HCT116 (cell line): ENCODE data around the gene KDSR.

Experiments used
- EZH2 ChIP-seq: fragments of 200-600 bp; sonication (generic); IDR thresholded peaks from 2 replicates; pipeline ENCODE4 v1.6.1; 2017; ENCODE audit warnings: antibody characterized with exemption, mixed run types
- EZH2phosphoT487 ChIP-seq: fragments of 200-600 bp; IDR thresholded peaks from 2 replicates; pipeline ENCODE4 v1.6.1; 2018; ENCODE audit warnings: antibody characterized with exemption, borderline replicate concordance
- POLR2A ChIP-seq: IDR thresholded peaks from 2 replicates; pipeline ENCODE4 v1.7.0; 2011; ENCODE audit warnings: borderline replicate concordance; ENCODE audit not compliant: insufficient read depth, insufficient read length; ENCODE audit errors: extremely low read depth
- POLR2AphosphoS5 ChIP-seq: IDR thresholded peaks from 2 replicates; pipeline ENCODE4 v1.6.1; 2011; ENCODE audit warnings: mild to moderate bottlenecking, low read depth, low read length, moderate library complexity
- RAD21 ChIP-seq: IDR thresholded peaks from 2 replicates; pipeline ENCODE4 v1.6.1; 2012; ENCODE audit warnings: low read depth, mild to moderate bottlenecking
- SIN3A ChIP-seq: IDR thresholded peaks from 2 replicates; pipeline ENCODE4 v1.6.1; 2012; ENCODE audit warnings: low read depth
- TCF7L2 ChIP-seq: IDR thresholded peaks from 2 replicates; pipeline ENCODE4 v1.7.0; 2011; ENCODE audit warnings: borderline replicate concordance, inconsistent platforms; ENCODE audit not compliant: insufficient read depth, insufficient read length; ENCODE audit errors: extremely low read depth
- YY1 ChIP-seq: IDR thresholded peaks from 2 replicates; pipeline ENCODE4 v1.6.1; 2011; ENCODE audit warnings: low read length, low read depth, moderate library complexity, mild to moderate bottlenecking; ENCODE audit not compliant: insufficient replicate concordance; ENCODE audit errors: extremely low read depth
- TF ChIP-seq, protein P1 (sequence below): IDR thresholded peaks from 2 replicates; pipeline ENCODE4 v1.6.1; 2012
- TF ChIP-seq, protein P2 (sequence below), 3 experiments: fragments of 200-600 bp in 1 of 3; sonication (generic) in 1 of 3; IDR thresholded peaks in 2 of 3; conservative IDR thresholded peaks in 1 of 3; 2 replicates each; pipeline ENCODE4 v1.5.1; 2012 to 2017; ENCODE audit warnings: low read depth in 2 of 3, low read length in 2 of 3, antibody characterized with exemption in 1 of 3, borderline replicate concordance in 1 of 3, control low read depth in 1 of 3, mild to moderate bottlenecking in 1 of 3, mixed read lengths in 1 of 3, mixed run types in 1 of 3, moderate library complexity in 1 of 3; ENCODE audit not compliant: insufficient read depth in 1 of 3
- TF ChIP-seq, protein P3 (sequence below): IDR thresholded peaks from 2 replicates; pipeline ENCODE4 v1.6.1; 2012; ENCODE audit warnings: low read depth
- TF ChIP-seq, protein P4 (sequence below): IDR thresholded peaks from 2 replicates; pipeline ENCODE4 v1.6.1; 2012

DNA sequence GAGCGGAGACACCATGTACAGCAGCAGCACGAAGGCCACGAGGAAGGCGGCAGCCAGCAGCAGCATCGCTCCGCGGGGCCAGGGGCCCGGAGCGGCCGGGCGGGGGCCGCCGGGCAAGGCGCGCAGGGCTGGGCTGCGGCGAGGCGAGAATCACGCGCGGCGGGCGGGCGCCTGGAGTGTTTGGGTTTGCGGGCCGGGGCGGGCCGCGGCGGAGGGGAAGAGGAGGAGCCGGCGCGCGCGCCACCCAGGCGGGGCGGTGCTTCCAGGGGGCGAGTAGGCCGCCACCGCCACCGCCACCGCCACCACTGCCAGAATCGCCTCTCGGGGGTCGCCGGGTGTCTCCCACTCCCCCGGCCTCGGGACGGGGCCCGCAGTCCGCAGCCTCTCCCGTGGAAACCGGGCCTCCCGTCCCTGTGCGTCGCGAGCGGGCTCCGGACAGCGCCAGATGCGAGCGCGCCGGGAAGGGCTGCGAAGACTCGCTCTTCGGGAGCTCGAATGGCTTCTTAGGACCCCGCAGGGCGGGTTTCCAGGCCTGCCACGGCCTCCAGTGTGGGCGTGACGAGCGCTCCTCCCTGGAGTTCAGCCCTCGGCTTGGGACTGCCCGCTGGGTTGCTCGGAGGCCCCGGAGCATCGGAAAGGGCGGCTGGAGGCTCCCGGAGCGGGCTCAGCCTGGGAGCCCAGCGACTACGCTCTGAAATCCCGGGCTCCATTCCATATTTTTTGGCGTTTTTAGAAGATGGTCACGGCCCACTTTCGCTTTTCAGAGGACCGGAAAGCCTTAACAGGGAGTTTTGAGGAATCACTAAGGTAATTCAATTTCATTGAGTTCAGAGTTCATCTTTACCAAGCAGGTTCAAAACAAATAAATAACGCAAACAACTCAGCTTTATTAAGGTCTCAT, at the start of gene KDSR:
- TF ChIP-seq, protein P1, sequence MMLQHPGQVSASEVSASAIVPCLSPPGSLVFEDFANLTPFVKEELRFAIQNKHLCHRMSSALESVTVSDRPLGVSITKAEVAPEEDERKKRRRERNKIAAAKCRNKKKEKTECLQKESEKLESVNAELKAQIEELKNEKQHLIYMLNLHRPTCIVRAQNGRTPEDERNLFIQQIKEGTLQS = no peak
- TF ChIP-seq, protein P2, sequence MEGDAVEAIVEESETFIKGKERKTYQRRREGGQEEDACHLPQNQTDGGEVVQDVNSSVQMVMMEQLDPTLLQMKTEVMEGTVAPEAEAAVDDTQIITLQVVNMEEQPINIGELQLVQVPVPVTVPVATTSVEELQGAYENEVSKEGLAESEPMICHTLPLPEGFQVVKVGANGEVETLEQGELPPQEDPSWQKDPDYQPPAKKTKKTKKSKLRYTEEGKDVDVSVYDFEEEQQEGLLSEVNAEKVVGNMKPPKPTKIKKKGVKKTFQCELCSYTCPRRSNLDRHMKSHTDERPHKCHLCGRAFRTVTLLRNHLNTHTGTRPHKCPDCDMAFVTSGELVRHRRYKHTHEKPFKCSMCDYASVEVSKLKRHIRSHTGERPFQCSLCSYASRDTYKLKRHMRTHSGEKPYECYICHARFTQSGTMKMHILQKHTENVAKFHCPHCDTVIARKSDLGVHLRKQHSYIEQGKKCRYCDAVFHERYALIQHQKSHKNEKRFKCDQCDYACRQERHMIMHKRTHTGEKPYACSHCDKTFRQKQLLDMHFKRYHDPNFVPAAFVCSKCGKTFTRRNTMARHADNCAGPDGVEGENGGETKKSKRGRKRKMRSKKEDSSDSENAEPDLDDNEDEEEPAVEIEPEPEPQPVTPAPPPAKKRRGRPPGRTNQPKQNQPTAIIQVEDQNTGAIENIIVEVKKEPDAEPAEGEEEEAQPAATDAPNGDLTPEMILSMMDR (IDR thresholded peaks at IDR 0.05 in 2 of 3, conservative IDR thresholded peaks at IDR 0.05 in 1 of 3; ENCODE audit: borderline replicate concordance in 1 of 3, insufficient read depth in 1 of 3, low read depth in 2 of 3, low read length in 2 of 3) = no peak
- TF ChIP-seq POLR2AphosphoS5 = peak; percentile 96
- peak; percentile 89 for TF ChIP-seq POLR2A
- no peak for TF ChIP-seq EZH2
- TF ChIP-seq, protein P3, sequence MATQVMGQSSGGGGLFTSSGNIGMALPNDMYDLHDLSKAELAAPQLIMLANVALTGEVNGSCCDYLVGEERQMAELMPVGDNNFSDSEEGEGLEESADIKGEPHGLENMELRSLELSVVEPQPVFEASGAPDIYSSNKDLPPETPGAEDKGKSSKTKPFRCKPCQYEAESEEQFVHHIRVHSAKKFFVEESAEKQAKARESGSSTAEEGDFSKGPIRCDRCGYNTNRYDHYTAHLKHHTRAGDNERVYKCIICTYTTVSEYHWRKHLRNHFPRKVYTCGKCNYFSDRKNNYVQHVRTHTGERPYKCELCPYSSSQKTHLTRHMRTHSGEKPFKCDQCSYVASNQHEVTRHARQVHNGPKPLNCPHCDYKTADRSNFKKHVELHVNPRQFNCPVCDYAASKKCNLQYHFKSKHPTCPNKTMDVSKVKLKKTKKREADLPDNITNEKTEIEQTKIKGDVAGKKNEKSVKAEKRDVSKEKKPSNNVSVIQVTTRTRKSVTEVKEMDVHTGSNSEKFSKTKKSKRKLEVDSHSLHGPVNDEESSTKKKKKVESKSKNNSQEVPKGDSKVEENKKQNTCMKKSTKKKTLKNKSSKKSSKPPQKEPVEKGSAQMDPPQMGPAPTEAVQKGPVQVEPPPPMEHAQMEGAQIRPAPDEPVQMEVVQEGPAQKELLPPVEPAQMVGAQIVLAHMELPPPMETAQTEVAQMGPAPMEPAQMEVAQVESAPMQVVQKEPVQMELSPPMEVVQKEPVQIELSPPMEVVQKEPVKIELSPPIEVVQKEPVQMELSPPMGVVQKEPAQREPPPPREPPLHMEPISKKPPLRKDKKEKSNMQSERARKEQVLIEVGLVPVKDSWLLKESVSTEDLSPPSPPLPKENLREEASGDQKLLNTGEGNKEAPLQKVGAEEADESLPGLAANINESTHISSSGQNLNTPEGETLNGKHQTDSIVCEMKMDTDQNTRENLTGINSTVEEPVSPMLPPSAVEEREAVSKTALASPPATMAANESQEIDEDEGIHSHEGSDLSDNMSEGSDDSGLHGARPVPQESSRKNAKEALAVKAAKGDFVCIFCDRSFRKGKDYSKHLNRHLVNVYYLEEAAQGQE = no peak
- TF ChIP-seq, protein P4, sequence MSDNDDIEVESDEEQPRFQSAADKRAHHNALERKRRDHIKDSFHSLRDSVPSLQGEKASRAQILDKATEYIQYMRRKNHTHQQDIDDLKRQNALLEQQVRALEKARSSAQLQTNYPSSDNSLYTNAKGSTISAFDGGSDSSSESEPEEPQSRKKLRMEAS = peak; percentile 75; the same call in 1 of the 2 replicates
- TF ChIP-seq YY1 = peak; percentile 83
- no peak for TF ChIP-seq RAD21
- no peak for TF ChIP-seq EZH2phosphoT487
- peak; percentile 57; the same call in 1 of the 2 replicates for TF ChIP-seq SIN3A
- peak; percentile 36 for TF ChIP-seq TCF7L2
